Measurements from ENCODE around the gene NFYC. TPM values are rescaled to one million over a fixed set of nuclear protein-coding genes. Genes with fewer than 3 reads are reported as not detected.

The NFYC gene
- total and polyA plus RNA-seq, 2 of the 8 experiments (the other 6 are each of a cell fraction or from before 2014, with no cell fraction given), result 54.1 to 124 TPM

DNA sequence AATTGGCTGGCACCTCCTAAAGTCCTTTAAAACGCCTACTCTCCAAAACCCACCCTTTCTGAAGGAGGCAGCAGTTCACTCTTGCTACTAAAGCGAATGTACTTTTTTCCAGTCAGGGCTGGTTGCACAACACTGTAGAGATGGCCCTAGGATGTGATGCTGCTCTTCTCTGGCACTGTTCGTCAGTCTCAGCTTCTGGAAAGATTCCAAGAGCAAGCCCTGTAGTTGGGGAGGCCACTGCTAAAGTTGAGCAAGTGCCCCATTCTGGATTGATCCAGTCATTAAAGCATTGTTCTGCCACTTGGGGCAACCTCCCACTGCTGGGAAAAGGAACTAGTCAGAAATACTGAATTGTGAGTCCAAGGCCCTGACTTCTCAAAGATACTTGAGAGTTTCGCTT lies 63.6 kb downstream of the NFYC start (continued):
- no peak for TF ChIP-seq NANOG (IDR thresholded peaks at IDR 0.05; ENCODE audit: insufficient read depth, low read depth, low read length, poor library complexity, severe bottlenecking)
- TF ChIP-seq, protein P1, sequence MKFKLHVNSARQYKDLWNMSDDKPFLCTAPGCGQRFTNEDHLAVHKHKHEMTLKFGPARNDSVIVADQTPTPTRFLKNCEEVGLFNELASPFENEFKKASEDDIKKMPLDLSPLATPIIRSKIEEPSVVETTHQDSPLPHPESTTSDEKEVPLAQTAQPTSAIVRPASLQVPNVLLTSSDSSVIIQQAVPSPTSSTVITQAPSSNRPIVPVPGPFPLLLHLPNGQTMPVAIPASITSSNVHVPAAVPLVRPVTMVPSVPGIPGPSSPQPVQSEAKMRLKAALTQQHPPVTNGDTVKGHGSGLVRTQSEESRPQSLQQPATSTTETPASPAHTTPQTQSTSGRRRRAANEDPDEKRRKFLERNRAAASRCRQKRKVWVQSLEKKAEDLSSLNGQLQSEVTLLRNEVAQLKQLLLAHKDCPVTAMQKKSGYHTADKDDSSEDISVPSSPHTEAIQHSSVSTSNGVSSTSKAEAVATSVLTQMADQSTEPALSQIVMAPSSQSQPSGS (IDR thresholded peaks at IDR 0.05; ENCODE audit: low read length), result no peak
- no peak for TF ChIP-seq RAD21 (IDR thresholded peaks at IDR 0.05 in 1 of 2, conservative IDR thresholded peaks at IDR 0.05 in 1 of 2; ENCODE audit: low read depth in 2 of 2, low read length in 2 of 2)
- no peak for TF ChIP-seq CBX5 (IDR thresholded peaks at IDR 0.05; ENCODE audit: low read depth, low read length)
- no peak for TF ChIP-seq ZNF274 (IDR thresholded peaks at IDR 0.05; ENCODE audit: borderline replicate concordance, extremely low read depth, low read length)
